SJCRH30 (cell line): ENCODE measurements around the gene PAF1. TPM values are rescaled to one million over a fixed set of nuclear protein-coding genes. Genes with fewer than 3 reads are reported as not detected.
"Not testable (repeated sequence)": the region's sequence is repeated elsewhere in the genome, so short reads cannot be mapped to it uniquely, and the experiment has no call there.

Experiments used
- DNase-seq, 2 experiments: peaks; one replicate each; pipeline ENCODE4 v3.0.0-alpha.2; 2015 to 2020
- H3K27ac ChIP-seq: fragments of 250-450 bp; sonication (Bioruptor Pico); 2 replicates; pipeline ENCODE4 v1.5.1; 2020; ENCODE audit warnings: mild to moderate bottlenecking, moderate library complexity
- H3K27me3 ChIP-seq: fragments of 250-450 bp; sonication (Bioruptor Pico); 2 replicates; pipeline ENCODE4 v1.5.1; 2020; ENCODE audit warnings: mild to moderate bottlenecking, moderate library complexity
- H3K36me3 ChIP-seq: fragments of 250-450 bp; sonication (Bioruptor Pico); 2 replicates; pipeline ENCODE4 v1.5.1; 2020; ENCODE audit warnings: mild to moderate bottlenecking, moderate library complexity
- H3K4me1 ChIP-seq: fragments of 250-450 bp; sonication (Bioruptor Pico); 2 replicates; pipeline ENCODE4 v1.5.1; 2020; ENCODE audit warnings: mild to moderate bottlenecking, moderate library complexity
- H3K4me3 ChIP-seq: fragments of 250-450 bp; sonication (Bioruptor Pico); 2 replicates; pipeline ENCODE4 v1.5.1; 2020; ENCODE audit warnings: mild to moderate bottlenecking, moderate library complexity
- H3K9me3 ChIP-seq: fragments of 250-450 bp; sonication (Bioruptor Pico); replicated peaks from 2 replicates; pipeline ENCODE4 v1.5.1; 2020; ENCODE audit warnings: mild to moderate bottlenecking, moderate library complexity
- total RNA-seq: library from RNA; depleted of rRNA; stranded (reverse); fragments of >200 nt; shearing (Covaris generic); gene quantifications from 2 replicates; pipeline ENCODE4 v1.2.3, GENCODE V29; 2014

Gene PAF1
- total RNA-seq, 1 experiment from 2014 or later, result 85.7 TPM

GRCh38 chr19:39385629-39386411, 5.1 kb downstream of the PAF1 start:
- H3K27me3 ChIP-seq, result no peaks in the 10 kb centered on the region
- no peak overlapping the region for H3K4me3 ChIP-seq
- no peaks in the 10 kb centered on the region for H3K4me1 ChIP-seq
- no peak for DNase-seq
- H3K27ac ChIP-seq, result no peak overlapping the region
- H3K9me3 ChIP-seq, result no peaks in the 10 kb centered on the region
- peaks cover 57% of the 10 kb centered on the region for H3K36me3 ChIP-seq

GRCh38 chr19:39384839-39385568, 5.9 kb downstream of the PAF1 start:
- DNase-seq, result no peak
- H3K36me3 ChIP-seq, result peaks cover 63% of the 10 kb centered on the region
- no peaks in the 10 kb centered on the region for H3K9me3 ChIP-seq
- H3K4me3 ChIP-seq, result no peak overlapping the region
- no peak overlapping the region for H3K27ac ChIP-seq
- H3K4me1 ChIP-seq, result no peaks in the 10 kb centered on the region
- no peaks in the 10 kb centered on the region for H3K27me3 ChIP-seq

- peaks cover 71% of the 10 kb centered on the region for H3K36me3 ChIP-seq
- H3K9me3 ChIP-seq, result no peaks in the 10 kb centered on the region
- no peaks in the 10 kb centered on the region for H3K4me1 ChIP-seq
- no peak overlapping the region for H3K4me3 ChIP-seq
- H3K27me3 ChIP-seq, result no peaks in the 10 kb centered on the region
- DNase-seq, result no peak
- H3K27ac ChIP-seq, result no peak overlapping the region
Measured at GRCh38 chr19:39382991-39383828, 7.7 kb downstream of the PAF1 start.

GRCh38 chr19:39381910-39382611, 8.8 kb downstream of the PAF1 start:
- Histone ChIP-seq H3K36me3 (peaks cover 71% of the 10 kb centered on the region), H3K27ac (no peak overlapping the region), H3K9me3 (no peaks in the 10 kb centered on the region), H3K4me3 (no peak overlapping the region), H3K4me1 (no peaks in the 10 kb centered on the region), H3K27me3 (no peaks in the 10 kb centered on the region)
- DNase-seq, result no peak

GRCh38 chr19:39380521-39381502, 10.1 kb downstream of the PAF1 start:
- Histone ChIP-seq H3K9me3 (no peaks in the 10 kb centered on the region), H3K4me1 (no peaks in the 10 kb centered on the region), H3K27me3 (no peaks in the 10 kb centered on the region), H3K27ac (no peak overlapping the region), H3K36me3 (peaks cover 71% of the 10 kb centered on the region), H3K4me3 (no peak overlapping the region)
- DNase-seq, result no peak

- peaks cover 75% of the 10 kb centered on the region for H3K36me3 ChIP-seq
- no peak overlapping the region for H3K27ac ChIP-seq
- H3K4me3 ChIP-seq, result no peak overlapping the region
- no peaks in the 10 kb centered on the region for H3K27me3 ChIP-seq
- no peaks in the 10 kb centered on the region for H3K4me1 ChIP-seq
- no peaks in the 10 kb centered on the region for H3K9me3 ChIP-seq
- no peak for DNase-seq
Measured at GRCh38 chr19:39379865-39380396, 11.0 kb downstream of the PAF1 start.

- H3K27me3 ChIP-seq, H3K4me3 ChIP-seq, DNase-seq, H3K9me3 ChIP-seq, H3K4me1 ChIP-seq, H3K27ac ChIP-seq: not testable (repeated sequence)
- peaks cover 77% of the 10 kb centered on the region for H3K36me3 ChIP-seq
Measured at GRCh38 chr19:39379366-39379765, 11.5 kb downstream of the PAF1 start.

GRCh38 chr19:39377373-39378362, 13.2 kb downstream of the PAF1 start:
- no peaks in the 10 kb centered on the region for H3K4me1 ChIP-seq
- no peak overlapping the region for H3K4me3 ChIP-seq
- H3K36me3 ChIP-seq, result peaks cover 91% of the 10 kb centered on the region
- H3K9me3 ChIP-seq, result no peaks in the 10 kb centered on the region
- H3K27ac ChIP-seq, result no peak overlapping the region
- DNase-seq, result no peak
- H3K27me3 ChIP-seq, result no peaks in the 10 kb centered on the region

GRCh38 chr19:39375929-39376328, 15.0 kb downstream of the PAF1 start:
- no peak overlapping the region for H3K4me3 ChIP-seq
- H3K27ac ChIP-seq, result no peak overlapping the region
- no peak for DNase-seq

GRCh38 chr19:39372941-39373340, 18.0 kb downstream of the PAF1 start:
- Histone ChIP-seq H3K4me1 (no peaks in the 10 kb centered on the region), H3K36me3 (peaks cover 89% of the 10 kb centered on the region), H3K4me3 (no peak overlapping the region), H3K27ac (no peak overlapping the region), H3K9me3 (no peaks in the 10 kb centered on the region), H3K27me3 (no peaks in the 10 kb centered on the region)
- DNase-seq, result no peak

More at GRCh38 chr19:39375929-39376328, 15.0 kb downstream of the PAF1 start:
- H3K9me3 ChIP-seq, result no peaks in the 10 kb centered on the region
- H3K27me3 ChIP-seq, result no peaks in the 10 kb centered on the region
- peaks cover 88% of the 10 kb centered on the region for H3K36me3 ChIP-seq
- H3K4me1 ChIP-seq, result no peaks in the 10 kb centered on the region

GRCh38 chr19:39372047-39372802, 18.7 kb downstream of the PAF1 start:
- H3K27ac ChIP-seq, result no peak overlapping the region
- H3K36me3 ChIP-seq, result peaks cover 85% of the 10 kb centered on the region
- H3K4me3 ChIP-seq, result no peak overlapping the region
- H3K27me3 ChIP-seq, result no peaks in the 10 kb centered on the region
- no peaks in the 10 kb centered on the region for H3K9me3 ChIP-seq
- no peak for DNase-seq
- no peaks in the 10 kb centered on the region for H3K4me1 ChIP-seq

- DNase-seq, result no peak
- Histone ChIP-seq H3K4me3 (no peak overlapping the region), H3K27me3 (no peaks in the 10 kb centered on the region), H3K9me3 (no peaks in the 10 kb centered on the region), H3K36me3 (peaks cover 75% of the 10 kb centered on the region), H3K4me1 (0 out of 2 replicates have a peak, but pooled peaks cover 2% of the 10 kb centered on the region), H3K27ac (no peak overlapping the region)
Measured at GRCh38 chr19:39370735-39371134, 20.2 kb downstream of the PAF1 start.
